Measurements from ENCODE around the gene MYOD1.

DNA sequence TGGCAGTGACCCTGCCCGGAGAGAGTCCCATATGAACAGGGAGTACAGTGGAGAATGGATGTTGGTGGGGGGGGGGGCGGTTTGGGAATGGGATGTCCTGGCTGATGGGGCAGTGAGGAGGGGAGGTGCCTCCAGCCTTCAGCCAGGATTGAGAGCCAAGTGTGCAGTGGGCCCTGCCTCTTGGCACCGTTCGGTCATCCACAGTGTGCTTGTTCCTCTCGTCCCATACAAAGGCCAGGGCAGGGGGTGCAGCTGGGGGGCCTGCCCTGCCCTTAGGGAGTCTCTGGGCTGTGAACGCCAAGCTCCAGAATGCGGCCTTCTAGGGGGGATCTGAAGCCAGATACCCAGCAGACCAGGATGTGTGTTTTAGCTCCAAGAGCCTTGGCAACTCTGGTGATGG is 49.2 kb downstream of the MYOD1 start:
- TF ChIP-seq POLR2AphosphoS5 (IDR thresholded peaks at IDR 0.05; ENCODE audit: borderline replicate concordance, low read depth, low read length) (no peak), EZH2 (IDR thresholded peaks at IDR 0.05) (no peak), FOXP2 (optimal IDR thresholded peaks at IDR 0.05; ENCODE audit: control extremely low read depth, extremely low read length, insufficient read depth) (no peak)

Data from SK-N-MC (cell line).